KMS-11 (cell line): ENCODE measurements around the gene SP6.

Experiments used
- H2AFZ ChIP-seq: fragments of 200-600 bp; sonication (generic); 2 replicates; pipeline ENCODE4 v1.6.1; 2016; ENCODE audit warnings: antibody characterized with exemption, mixed run types, low read depth
- H3K27ac ChIP-seq: fragments of 200-600 bp; sonication (generic); 2 replicates; pipeline ENCODE4 v1.6.1; 2016; ENCODE audit warnings: mild to moderate bottlenecking, mixed run types
- H3K27me3 ChIP-seq: fragments of 200-600 bp; sonication (generic); 2 replicates; pipeline ENCODE4 v1.6.1; 2017; ENCODE audit warnings: mild to moderate bottlenecking, low read depth, mixed run types, moderate library complexity; ENCODE audit not compliant: insufficient read depth
- H3K36me3 ChIP-seq: fragments of 200-600 bp; sonication (generic); 2 replicates; pipeline ENCODE4 v1.6.1; 2017; ENCODE audit warnings: mild to moderate bottlenecking, mixed run types; ENCODE audit not compliant: insufficient read depth
- H3K4me1 ChIP-seq: fragments of 200-600 bp; sonication (generic); 2 replicates; pipeline ENCODE4 v1.6.1; 2016; ENCODE audit warnings: mild to moderate bottlenecking, low read depth, mixed run types; ENCODE audit not compliant: poor library complexity, severe bottlenecking
- H3K4me2 ChIP-seq: fragments of 200-600 bp; sonication (generic); 2 replicates; pipeline ENCODE4 v1.7.0; 2016; ENCODE audit warnings: mild to moderate bottlenecking, mixed run types
- H3K4me3 ChIP-seq: fragments of 200-600 bp; sonication (generic); IDR thresholded peaks from 2 replicates; pipeline ENCODE4 v1.6.1; 2017; ENCODE audit warnings: low read depth, low read length, mixed read lengths; ENCODE audit not compliant: insufficient read depth
- H3K79me2 ChIP-seq: fragments of 200-600 bp; sonication (generic); 2 replicates; pipeline ENCODE4 v1.6.1; 2016; ENCODE audit warnings: low read depth, mixed run types; ENCODE audit not compliant: insufficient read depth
- H3K9ac ChIP-seq: fragments of 200-600 bp; sonication (generic); 2 replicates; pipeline ENCODE4 v1.6.1; 2016; ENCODE audit warnings: mild to moderate bottlenecking, mixed run types
- H4K20me1 ChIP-seq: fragments of 200-600 bp; sonication (generic); 2 replicates; pipeline ENCODE4 v1.6.1; 2016; ENCODE audit warnings: mild to moderate bottlenecking, mixed run types; ENCODE audit not compliant: insufficient read depth
- CTCF ChIP-seq: fragments of 200-600 bp; sonication (generic); conservative IDR thresholded peaks from 2 replicates; pipeline ENCODE4 v1.6.1; 2017; ENCODE audit warnings: low read depth, mild to moderate bottlenecking, antibody characterized with exemption, low read length, moderate library complexity, mixed read lengths

SP6 gene

GRCh38 chr17:47853616-47854015 is 2.7 kb upstream of the SP6 start:
- Histone ChIP-seq H3K9ac (no peak overlapping the region), H3K4me3 (no peak overlapping the region), H3K27me3 (peaks cover 96% of the 10 kb centered on the region), H3K79me2 (no peaks in the 10 kb centered on the region), H3K36me3 (no peaks in the 10 kb centered on the region), H3K4me2 (no peak overlapping the region), H3K4me1 (no peaks in the 10 kb centered on the region), H2AFZ (no peak overlapping the region), H3K27ac (no peak overlapping the region), H4K20me1 (no peaks in the 10 kb centered on the region)
- no peak for TF ChIP-seq CTCF

GRCh38 chr17:47852113-47852949 is 1.4 kb upstream of the SP6 start:
- Histone ChIP-seq H3K9ac (no peak overlapping the region), H3K36me3 (no peaks in the 10 kb centered on the region), H4K20me1 (no peaks in the 10 kb centered on the region), H3K4me1 (no peaks in the 10 kb centered on the region), H3K4me3 (no peak overlapping the region), H3K27ac (no peak overlapping the region), H2AFZ (no peak overlapping the region), H3K27me3 (peaks cover 99% of the 10 kb centered on the region), H3K4me2 (no peak overlapping the region), H3K79me2 (no peaks in the 10 kb centered on the region)
- TF ChIP-seq CTCF: no peak

GRCh38 chr17:47851764-47852112 is 775 bp upstream of the SP6 start:
- no peak overlapping the region for H2AFZ ChIP-seq
- no peaks in the 10 kb centered on the region for H3K79me2 ChIP-seq
- no peaks in the 10 kb centered on the region for H4K20me1 ChIP-seq
- H3K27me3 ChIP-seq: peaks cover 99% of the 10 kb centered on the region
- no peaks in the 10 kb centered on the region for H3K4me1 ChIP-seq
- H3K4me3 ChIP-seq: no peak overlapping the region
- no peak for TF ChIP-seq CTCF
- H3K4me2 ChIP-seq: no peak overlapping the region
- H3K27ac ChIP-seq: no peak overlapping the region
- no peaks in the 10 kb centered on the region for H3K36me3 ChIP-seq
- H3K9ac ChIP-seq: no peak overlapping the region

GRCh38 chr17:47850373-47850691 is 631 bp downstream of the SP6 start:
- Histone ChIP-seq H3K4me3 (no peak overlapping the region), H3K27me3 (peaks cover 99% of the 10 kb centered on the region), H3K79me2 (no peaks in the 10 kb centered on the region), H3K4me1 (no peaks in the 10 kb centered on the region), H2AFZ (no peak overlapping the region), H3K9ac (no peak overlapping the region), H3K4me2 (no peak overlapping the region), H3K36me3 (no peaks in the 10 kb centered on the region), H3K27ac (no peak overlapping the region), H4K20me1 (no peaks in the 10 kb centered on the region)
- no peak for TF ChIP-seq CTCF
